ENCODE data around the gene BHLHE41. TPM values are rescaled to one million over a fixed set of nuclear protein-coding genes. Genes with fewer than 3 reads are reported as not detected.

Gene BHLHE41
- total RNA-seq, 1 donor from 2014 or later: 5.2 TPM

GRCh38 chr12:26150736-26151450 lies 26.1 kb upstream of the BHLHE41 start:
- DNase-seq (ENCODE audit: low read depth): peak; percentile 77
- no peak overlapping the region for H3K4me3 ChIP-seq (ENCODE audit: low read depth, low read length)
- TF ChIP-seq, protein P1, sequence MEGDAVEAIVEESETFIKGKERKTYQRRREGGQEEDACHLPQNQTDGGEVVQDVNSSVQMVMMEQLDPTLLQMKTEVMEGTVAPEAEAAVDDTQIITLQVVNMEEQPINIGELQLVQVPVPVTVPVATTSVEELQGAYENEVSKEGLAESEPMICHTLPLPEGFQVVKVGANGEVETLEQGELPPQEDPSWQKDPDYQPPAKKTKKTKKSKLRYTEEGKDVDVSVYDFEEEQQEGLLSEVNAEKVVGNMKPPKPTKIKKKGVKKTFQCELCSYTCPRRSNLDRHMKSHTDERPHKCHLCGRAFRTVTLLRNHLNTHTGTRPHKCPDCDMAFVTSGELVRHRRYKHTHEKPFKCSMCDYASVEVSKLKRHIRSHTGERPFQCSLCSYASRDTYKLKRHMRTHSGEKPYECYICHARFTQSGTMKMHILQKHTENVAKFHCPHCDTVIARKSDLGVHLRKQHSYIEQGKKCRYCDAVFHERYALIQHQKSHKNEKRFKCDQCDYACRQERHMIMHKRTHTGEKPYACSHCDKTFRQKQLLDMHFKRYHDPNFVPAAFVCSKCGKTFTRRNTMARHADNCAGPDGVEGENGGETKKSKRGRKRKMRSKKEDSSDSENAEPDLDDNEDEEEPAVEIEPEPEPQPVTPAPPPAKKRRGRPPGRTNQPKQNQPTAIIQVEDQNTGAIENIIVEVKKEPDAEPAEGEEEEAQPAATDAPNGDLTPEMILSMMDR (conservative IDR thresholded peaks at IDR 0.05; ENCODE audit: low read depth, low read length): no peak

- H3K4me3 ChIP-seq (ENCODE audit: low read depth, low read length): no peak overlapping the region
- DNase-seq (ENCODE audit: low read depth): no peak
- TF ChIP-seq, protein P1 (conservative IDR thresholded peaks at IDR 0.05; ENCODE audit: low read depth, low read length): no peak
Measured at GRCh38 chr12:26149968-26150500, 25.2 kb upstream of the BHLHE41 start.

GRCh38 chr12:26148291-26148690 lies 23.5 kb upstream of the BHLHE41 start:
- TF ChIP-seq, protein P1 (conservative IDR thresholded peaks at IDR 0.05; ENCODE audit: low read depth, low read length): no peak
- no peak overlapping the region for H3K4me3 ChIP-seq (ENCODE audit: low read depth, low read length)
- DNase-seq (ENCODE audit: low read depth): no peak

GRCh38 chr12:26143291-26143690 lies 18.5 kb upstream of the BHLHE41 start:
- TF ChIP-seq, protein P1 (conservative IDR thresholded peaks at IDR 0.05; ENCODE audit: low read depth, low read length): no peak
- DNase-seq (ENCODE audit: low read depth): no peak
- no peak overlapping the region for H3K4me3 ChIP-seq (ENCODE audit: low read depth, low read length)

DNA sequence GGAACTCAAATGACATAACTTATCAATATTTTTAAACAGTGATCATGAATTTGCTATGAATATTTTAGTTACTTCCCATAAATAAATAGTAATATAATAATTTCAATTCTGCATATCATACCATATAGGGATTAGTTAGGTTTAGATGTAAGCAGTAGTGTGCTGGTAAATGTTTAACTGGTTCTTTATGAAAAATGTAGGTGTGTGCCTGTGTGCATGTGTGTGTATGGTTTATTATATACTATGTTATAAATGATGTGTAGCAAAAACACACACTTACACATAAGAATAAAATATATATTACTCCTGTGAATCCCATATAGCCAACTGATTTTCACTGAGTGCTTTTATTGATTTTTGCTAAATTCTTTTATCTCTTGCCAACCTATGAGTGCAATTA lies 14.0 kb upstream of the BHLHE41 start:
- TF ChIP-seq, protein P1 (conservative IDR thresholded peaks at IDR 0.05; ENCODE audit: low read depth, low read length): no peak
- DNase-seq (ENCODE audit: low read depth): no peak
- no peak overlapping the region for H3K4me3 ChIP-seq (ENCODE audit: low read depth, low read length)

DNA sequence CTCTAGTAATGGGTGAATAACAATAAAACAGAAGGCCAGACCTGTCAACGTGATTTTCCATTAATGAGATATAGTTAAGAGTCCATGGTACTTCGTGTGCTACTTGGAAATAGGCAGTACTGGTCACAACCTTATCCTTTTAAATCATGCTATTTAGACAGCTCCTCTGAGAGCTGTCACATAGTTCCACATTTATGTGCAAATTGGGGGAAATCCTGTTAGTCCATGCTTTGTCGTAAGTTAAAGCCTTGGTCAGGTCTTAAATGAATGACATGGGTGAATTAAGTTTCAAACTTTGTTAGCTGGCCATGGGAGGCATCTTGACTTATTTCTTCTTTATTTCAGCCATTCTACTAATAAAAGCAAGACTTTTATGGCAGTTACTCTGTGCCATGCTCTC lies 11.9 kb upstream of the BHLHE41 start:
- DNase-seq (ENCODE audit: low read depth): no peak
- TF ChIP-seq, protein P1 (conservative IDR thresholded peaks at IDR 0.05; ENCODE audit: low read depth, low read length): no peak
- no peak overlapping the region for H3K4me3 ChIP-seq (ENCODE audit: low read depth, low read length)

DNA sequence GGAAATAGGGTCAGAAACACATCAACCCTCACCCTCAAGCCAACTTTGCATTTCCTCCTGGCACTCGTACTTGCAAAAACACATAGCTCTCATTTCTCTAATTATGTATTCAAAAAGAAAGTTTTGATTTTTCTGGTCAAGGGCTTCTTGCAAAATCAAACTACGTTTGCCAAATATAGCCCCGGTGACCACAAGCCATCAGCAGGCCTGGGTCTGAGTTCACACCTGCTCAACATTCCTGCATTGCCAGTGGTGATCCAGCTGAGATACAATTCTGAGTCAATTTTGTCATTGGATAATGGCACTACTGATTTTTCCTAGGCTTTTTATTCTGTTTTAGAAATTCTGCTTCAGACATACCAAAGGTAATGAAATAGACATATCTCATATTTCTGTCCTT lies 10.7 kb upstream of the BHLHE41 start:
- H3K4me3 ChIP-seq (ENCODE audit: low read depth, low read length): no peak overlapping the region
- TF ChIP-seq, protein P1 (conservative IDR thresholded peaks at IDR 0.05; ENCODE audit: low read depth, low read length): no peak
- DNase-seq (ENCODE audit: low read depth): no peak

Data from epithelial cell of proximal tubule (primary cell).